Cerebellar nuclear complex (tissue), 1 donor: ENCODE measurements around the gene CCDC63.
"Not testable (repeated sequence)": the region's sequence is repeated elsewhere in the genome, so short reads cannot be mapped to it uniquely, and the experiment has no call there.

ENCODE experiments used
- DNase-seq, 2 experiments: peaks; one replicate each; lab custom pipeline; 2025; lab: John Stamatoyannopoulos, UW

Gene CCDC63

DNA sequence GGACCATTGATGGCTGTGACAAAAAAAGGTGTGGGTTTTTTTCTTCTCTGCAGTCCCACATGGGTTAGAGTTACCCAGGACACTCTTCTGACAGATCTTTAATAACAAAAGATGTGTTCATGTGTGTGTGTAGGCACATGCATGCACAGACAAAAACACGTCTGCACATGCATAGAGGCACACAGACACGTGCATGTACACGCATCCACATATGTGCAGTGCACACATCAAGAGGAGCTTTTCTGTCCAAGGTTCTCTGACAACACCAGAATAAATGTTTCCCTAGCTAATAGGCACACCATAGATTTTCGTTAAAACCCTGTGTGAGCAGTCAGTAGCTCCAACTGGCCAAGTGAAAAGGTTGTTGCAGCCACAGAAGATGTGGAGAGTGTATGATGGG lies 76.4 kb downstream of the CCDC63 start:
- DNase-seq, result no peak

DNA sequence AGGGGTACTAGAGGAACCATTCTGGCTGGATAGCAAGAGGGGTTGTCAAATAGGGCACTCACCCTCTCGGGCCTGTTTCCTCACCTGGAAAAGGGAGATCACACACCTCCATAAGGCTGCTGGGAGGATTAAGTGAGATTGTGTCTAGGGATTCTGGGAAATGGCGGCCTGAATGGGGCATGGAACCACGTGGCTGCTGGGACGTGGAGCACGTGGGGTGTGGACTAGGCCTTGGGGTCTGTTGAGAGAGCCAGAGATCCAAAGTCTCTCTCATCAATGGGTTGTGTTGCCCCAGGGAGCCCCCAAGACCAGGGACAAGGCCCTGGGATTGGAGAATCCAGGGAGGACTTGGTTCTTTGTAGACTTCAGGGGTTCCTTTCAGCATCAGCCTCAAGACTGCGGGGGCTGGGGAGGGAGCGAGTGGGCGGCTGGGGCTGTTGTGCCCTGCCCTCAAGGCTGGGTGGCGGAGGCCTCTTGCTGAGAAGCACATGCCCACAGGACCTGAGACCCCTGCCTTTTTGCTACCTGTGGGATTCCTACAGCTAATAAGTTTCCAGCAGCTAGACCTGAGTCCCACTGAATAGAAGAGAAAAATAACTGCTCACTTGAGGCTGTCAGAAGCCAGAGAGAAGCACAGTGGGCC lies 77.0 kb downstream of the CCDC63 start:
- DNase-seq, result no peak

DNA sequence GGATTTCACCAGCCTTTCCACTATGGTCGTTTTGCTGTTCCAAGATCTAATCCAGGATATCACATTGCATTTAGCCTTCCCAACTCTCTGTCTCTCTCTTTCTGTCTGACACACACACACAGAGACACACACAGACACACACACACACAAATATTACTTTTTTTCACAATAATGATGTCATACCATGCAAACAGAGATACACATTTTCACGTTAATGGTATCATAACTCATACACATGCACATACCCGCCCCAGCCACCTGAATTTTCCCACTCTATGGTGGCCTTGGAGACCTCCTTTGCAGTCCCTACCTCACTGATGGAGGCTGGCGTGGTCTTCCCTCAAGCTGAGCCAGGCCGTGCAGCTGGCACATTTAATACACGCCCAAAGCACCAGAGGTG lies 80.8 kb downstream of the CCDC63 start:
- no peak for DNase-seq

DNA sequence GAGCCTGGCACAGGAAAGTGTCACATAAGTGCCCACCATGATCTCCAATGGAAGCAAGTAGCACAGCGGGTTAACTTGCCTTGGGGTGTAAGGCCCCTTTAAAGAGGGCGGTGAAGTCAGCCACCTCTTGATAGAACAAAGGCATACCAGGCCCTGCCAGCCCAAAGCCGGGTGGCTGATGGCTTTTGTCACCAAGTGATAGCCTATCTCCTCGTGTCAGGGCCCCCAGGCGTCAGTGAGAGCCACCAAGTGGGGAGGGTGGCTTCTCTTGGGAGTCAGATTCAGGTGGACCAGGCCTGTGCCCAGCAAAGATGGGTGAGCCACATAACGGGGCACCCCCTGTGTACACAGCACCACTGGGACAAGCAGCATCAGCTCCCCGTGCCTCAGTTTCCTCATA lies 81.9 kb downstream of the CCDC63 start:
- DNase-seq, result no peak

DNA sequence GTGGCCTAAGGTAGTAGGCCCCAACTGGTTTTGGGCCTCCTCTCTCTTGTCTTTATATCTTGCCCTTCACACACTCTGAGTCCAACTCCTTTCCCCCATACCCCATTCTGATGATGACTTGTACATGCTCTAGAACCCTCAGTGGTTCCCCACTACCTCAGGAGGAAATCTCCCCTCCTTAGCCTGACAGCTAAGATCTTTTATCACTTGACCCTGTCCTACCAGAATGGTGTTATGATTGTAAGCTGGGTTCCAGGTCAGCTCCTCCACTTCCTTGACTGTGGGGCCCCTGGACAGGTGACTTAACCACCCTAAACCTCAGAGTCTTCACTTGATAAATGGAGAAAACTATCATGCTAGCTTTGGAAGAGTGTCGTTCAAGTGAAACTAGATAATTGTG lies 83.0 kb downstream of the CCDC63 start:
- no peak for DNase-seq

DNA sequence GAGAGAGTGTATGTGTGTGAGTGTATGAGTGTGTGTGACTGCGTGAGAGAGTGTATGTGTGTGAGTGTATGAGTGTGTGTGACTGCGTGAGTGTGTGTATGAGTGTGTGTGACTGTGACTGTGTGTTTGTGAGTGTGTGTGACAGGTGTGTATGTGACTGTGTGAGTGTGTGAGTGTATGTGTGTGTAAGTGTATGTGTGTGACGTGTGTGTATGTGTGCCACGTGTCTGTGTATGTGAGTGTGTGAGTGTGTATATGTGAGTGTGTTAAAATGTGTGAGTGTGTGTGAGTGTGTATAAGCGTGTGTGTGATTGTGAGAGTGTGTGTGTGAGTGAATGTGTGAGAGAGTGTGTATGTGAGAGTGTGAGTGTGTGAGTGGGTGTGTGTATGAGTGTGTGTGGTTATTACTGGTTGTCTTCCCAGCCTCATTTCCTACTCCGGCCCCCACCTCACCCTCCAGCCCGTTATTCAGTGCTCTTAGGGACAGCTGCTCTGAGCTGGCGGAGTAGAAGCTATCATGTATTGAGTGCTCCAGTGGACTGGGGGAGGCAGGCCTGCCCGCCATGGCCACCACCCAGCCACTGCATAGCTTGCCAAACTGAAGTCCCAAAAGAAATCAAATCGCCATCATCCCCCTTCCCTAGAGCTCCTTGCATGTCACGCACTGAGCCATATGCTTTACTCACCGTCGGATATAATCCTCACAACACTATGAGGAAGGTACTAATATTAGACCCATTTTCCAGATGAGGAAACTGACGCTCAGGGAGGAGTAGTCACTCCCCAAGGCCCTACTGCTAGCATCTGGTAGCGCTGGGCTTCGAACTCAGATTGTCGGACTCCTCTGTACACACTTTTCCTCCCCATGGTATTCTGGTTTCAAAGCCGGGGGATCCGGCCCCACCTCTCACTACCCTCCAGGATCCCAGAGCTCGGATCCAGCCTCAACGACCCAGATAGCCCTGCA lies 83.8 kb downstream of the CCDC63 start:
- no peak for DNase-seq

DNA sequence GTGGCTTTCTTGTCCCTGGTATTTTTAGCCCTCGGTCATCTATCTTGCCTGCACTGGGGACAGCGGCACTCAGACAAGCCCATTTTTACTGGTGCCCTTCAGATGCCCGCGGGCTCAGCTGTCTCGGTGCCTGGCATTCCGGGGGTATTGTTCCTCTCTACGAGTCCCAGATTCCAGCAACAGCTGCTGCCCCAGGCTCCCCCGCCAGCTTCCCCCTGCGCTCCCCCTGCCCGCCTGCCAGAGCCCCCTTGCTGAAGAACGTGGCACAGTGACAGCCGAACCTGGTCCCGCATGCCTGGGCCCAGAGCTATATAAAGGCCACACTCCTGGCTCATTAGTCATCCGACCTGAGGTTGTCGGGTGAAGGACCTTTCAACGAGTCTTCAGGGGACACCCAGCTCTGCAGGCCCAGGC lies 84.5 kb downstream of the CCDC63 start:
- no peak for DNase-seq

DNA sequence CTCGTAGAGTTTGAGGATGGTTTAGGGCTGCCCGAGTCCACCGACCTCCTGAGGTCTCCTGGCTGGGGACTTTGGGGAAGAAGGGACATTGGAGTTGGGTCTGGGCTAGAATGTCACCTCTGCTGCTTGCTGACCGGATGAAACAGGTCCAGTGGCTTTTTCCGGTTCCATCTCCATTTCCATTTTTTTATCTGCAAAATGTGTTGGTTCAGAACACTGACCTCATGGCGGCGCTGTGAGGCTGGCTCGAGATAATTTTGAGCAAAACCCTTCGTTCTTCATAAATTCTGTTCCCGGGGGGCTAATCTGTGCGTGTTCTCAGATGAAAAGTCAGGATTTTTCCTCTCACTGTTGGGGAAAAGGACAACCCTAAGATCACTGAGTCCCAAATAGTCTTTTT lies 85.3 kb downstream of the CCDC63 start:
- no peak for DNase-seq

DNA sequence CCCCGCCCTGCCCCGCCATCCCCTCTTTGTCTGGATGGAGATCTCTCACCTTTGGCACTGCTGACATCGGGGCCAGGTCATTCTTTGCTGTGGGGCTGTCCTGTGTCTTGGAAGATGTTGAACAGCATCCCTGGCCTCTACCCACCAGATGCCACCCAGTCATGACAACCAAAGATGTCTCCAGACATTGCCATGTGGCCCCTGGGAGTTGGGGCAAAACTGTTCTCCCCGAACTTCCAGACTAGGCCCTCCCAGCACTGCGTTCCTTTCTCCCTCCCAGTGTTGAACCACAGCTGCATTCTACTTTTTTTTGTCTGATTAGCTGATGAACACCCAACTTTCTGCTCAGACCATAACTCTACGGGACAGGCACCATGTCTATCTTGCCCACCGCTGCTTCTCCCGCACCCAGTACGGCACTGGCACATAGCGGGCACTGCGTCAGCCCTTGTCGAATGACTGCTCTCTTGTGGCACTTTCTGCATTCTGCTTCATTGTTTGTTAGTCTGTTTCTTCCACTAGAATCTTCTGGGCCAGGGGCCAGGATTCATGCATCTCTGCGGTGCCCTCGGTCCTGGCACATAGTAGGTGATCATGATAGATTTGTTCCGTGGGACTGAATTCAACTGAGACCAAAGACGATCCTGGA lies 86.7 kb downstream of the CCDC63 start:
- DNase-seq, result no peak

DNA sequence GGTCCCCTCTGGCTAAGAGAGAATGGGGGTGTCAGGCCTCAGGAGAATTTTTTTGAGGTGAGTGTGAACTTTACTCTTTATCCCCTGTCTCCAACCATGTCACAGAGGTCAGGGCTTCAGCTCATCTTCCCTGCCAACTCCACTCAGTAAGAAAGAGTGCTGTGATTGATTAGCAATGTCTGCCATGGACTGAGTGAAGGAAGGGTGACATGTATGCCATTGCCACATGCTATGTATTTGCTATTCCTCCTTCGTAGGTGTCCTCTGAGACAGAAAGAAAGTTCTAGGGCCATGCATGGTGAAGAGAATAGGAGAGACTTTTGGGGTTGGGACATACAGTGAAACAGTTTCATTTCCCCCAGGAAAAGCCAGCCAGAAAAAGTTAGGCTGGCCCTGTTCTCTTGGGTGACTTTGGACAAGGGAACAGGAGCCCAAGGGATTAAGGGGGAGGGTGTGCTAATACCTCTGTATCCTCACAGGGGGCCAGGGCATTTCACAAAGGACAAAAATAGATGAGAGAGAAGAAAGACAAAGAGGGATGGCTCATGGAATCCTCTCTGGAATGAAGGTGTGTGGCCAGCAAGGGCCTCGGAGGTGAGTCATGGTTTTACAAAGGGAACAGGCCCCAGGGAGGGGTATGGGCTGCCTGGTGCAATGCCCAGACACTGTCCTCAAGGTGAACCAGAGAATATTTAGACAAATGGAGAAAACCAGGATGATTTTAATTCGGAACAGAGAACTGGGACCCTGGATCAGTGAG lies 87.5 kb downstream of the CCDC63 start:
- DNase-seq, result no peak

DNA sequence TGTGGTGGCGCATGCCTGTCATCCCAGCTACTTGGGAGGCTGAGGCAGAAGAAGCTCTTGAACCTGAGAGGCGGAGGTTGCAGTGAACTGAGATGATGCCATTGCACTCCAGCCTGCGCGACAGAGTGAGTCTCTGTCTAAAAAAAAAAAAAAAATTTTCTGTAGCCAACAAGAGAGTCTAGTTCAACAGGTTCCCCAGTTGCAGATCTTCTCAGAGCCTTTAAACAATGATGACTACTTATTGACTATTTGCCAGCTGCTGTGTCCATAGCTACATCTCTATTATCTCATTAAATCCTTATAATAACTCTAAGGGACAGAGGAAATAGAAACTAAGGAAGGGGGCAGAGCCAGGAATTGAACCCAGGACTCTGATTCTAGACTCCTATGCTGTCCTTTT lies 88.8 kb downstream of the CCDC63 start:
- no peak for DNase-seq

DNA sequence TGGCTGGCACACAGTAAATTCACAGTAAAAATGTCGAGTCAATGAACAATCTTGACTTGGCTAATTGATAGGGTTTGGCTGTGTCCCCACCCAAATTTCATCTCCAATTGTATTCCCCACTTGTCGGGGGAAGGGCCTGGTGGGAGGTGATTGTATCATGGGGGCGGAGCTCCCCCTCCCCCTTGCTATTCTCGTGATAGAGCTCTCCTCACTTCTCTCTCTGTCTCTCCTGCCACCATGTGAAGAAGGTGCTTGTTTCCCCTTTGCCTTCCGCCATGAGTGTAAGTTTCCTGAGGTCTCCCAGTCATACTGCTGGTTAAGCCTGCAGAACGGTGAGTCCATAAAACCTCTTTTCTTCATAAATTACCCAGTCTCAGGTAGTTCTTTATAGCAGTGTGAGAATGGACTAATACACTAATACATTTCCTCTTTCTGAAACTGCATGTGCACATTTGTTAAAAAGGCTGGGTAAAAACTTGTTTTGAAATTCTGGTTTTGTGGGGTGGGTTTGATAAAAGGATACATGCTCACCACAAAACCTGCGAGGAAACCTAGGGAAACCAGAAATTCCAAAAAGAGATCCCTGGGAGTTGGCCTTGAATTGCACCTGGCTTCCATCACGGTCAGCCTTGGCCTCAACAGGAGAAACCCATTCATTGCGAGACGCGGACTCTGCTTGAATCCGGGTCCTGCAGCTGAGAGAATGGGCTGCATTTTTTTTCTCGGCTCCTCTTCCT lies 89.7 kb downstream of the CCDC63 start:
- DNase-seq, result no peak

DNA sequence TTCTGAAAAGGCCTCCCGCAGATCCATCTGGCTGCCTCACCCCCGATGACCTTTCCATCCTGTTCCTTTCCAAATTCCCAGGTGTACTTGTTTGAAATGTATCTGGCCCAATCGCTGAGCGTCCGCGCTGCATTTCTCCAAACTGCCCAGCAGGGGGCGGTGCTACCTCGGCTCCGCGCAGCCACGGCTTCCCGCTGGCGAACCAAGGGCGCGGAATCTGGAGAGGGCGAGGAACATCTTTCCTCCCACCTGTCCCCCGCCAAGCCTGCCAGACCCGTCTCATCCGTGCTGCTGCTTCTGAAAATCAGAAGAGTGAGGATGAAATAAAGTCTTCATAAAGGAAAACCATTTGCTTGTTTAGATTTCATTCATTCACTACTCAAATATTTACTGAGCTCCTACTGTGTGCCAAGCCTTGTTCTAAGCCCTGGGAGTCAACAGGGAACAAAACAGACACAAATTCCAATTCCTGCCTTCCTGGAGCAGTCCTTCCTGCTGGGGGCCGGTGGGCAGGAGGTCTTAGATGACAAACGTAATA lies 90.4 kb downstream of the CCDC63 start:
- peak; percentile 49 to 64 for DNase-seq

DNA sequence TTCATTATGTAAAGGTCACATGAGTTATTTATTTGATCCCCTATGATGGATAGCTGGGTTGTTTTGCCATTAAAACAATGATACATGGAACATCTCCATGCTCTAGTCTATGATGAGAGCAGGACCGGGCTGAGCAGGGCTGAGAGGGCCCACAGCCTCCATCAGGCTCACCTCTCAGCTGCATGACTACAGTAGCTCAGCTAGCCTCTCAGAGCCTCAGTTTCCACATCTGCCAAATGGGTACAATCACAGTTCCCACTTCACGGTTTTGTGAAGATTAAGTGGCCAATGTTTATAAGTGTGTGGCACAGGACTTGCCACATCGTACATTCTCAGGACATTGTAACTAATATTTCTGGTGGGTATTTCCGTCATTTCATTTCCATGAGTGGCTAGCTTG lies 93.5 kb downstream of the CCDC63 start:
- no peak for DNase-seq

DNA sequence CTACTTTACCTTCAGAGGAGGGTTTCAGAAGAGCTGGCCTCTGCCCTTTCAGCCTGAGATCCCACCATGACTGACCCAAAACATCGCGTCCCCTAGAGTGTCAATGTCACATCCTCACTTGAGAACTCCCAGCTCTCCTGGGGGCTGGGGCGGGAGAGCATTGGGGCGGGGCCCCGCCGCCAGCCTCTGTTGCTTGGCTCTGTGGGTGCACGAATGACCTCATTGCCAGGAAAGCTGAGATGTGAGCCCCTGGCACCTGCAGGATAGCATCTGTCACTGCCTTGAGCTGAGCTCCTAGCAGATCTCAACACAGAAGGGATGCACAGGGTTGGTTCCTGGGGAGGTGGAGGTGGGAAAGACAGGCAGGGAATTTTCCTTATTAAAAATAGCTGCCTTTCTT lies 94.1 kb downstream of the CCDC63 start:
- DNase-seq, result no peak

DNA sequence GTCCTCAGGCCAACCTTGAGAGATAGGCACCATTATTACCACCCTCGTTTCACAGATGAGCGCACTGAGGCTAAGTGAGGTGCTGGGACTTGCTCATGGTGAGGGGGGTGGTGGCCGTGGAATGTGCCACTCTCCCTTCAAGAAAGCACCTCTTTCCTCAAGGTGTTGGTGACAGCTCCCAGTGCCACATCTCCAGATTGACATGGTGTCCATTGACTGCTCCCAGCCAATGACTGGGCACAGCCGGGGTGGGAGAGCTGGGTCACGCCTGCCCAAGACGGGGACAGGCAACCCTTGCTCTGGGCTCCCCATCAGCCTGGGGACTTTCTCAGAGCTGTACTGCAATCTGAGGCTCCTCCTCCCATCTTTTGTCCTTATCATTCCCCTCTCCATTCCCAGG lies 94.6 kb downstream of the CCDC63 start:
- no peak for DNase-seq

DNA sequence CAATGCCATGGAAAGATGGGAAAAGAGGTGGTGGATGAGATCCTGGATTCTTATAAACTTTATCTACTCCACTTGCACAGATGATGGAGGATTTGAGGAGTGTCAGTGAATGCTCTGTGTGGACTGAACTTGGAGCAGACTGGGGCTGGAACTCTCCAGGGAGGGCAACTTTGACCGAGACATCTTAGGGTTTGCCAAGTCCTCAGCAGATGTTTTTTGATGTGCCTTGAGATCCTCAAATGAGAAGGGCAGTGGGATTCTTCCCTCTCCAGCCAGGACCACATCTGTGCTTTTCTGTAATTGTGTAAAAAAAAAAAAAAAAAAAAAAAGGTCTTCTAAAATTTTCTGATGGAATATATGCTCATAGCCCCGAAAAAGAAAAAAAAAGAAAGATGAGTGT lies 96.6 kb downstream of the CCDC63 start:
- no peak for DNase-seq

DNA sequence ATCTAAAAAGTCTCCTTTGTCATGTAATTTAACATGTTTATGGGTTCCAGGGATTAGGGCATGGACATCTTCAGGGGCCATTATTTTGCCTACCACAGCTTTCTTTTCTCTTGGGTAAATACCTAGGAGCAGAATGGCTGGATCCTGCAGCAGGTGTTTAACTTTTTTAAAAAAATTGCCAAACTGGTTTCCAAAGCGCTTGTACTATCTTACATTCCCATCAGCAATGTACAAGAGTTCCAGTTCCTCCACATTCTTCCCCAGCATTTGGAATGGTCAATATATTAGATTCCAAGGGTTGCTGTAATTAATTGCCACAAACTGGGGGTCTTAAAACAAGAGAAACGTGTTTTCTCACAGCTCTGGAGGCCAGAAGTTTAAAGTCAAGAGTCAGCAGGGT lies 101.3 kb downstream of the CCDC63 start:
- no peak for DNase-seq

DNA sequence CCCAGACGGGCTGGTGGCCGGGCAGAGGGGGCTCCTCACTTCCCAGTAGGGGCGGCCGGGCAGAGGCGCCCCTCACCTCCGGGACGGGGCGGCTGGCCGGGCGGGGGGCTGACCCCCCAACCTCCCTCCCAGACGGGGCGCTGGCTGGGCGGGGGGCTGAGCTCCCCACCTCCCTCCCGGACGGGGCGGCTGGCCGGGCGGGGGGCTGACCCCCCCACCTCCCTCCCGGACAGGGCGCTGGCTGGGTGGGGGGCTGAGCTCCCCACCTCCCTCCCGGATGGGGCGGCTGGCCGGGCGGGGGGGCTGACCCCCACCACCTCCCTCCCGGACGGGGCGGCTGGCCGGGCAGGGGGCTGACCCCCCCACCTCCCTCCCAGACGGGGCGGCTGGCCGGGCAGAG lies 103.7 kb downstream of the CCDC63 start:
- DNase-seq, result not testable (repeated sequence)

DNA sequence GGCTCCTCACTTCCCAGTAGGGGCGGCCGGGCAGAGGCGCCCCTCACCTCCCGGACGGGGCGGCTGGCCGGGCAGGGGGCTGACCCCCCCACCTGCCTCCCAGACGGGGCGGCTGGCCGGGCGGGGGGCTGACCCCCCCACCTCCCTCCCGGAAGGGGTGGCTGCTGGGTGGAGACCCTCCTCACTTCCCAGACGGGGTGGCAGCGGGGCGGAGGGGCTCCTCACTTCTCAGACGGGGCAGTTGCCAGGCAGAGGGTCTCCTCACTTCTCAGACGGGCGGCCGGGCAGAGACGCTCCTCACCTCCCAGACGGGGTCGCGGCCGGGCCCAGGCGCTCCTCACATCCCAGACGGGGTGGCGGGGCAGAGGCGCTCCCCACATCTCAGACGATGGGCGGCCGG lies 104.1 kb downstream of the CCDC63 start:
- DNase-seq, result not testable (repeated sequence)
